HepG2 (cell line): ENCODE data around the gene ORM1. TPM values are rescaled to one million over a fixed set of nuclear protein-coding genes. Genes with fewer than 3 reads are reported as not detected.

ENCODE experiments used
- ATAC-seq: fragments of 200-7000 bp; cut with Tn5 transposase; 3 replicates; pipeline ENCODE4 v1.9.1; 2020; ENCODE audit warnings: mild to moderate bottlenecking, moderate library complexity
- BruUV-seq: library from RNA; stranded (reverse); fragments of 400-500 nt; replicated peaks from 2 replicates; lab custom pipeline; 2021; lab: Mats Ljungman, UMichigan
- CTCF ChIA-PET: fragments of 300-600 bp; formaldehyde crosslinking; extraction: SDS; loops from one replicate; lab custom pipeline; 2021; ENCODE audit warnings: low total read pairs, inconsistent platforms, low intra/inter-chr PET ratio; lab: Yijun Ruan, JAX
- POLR2A ChIA-PET: fragments of 350-600 bp; sonication (Branson Sonifier 250); formaldehyde crosslinking; loops from one replicate; lab custom pipeline; 2020; ENCODE audit warnings: antibody characterized with exemption, inconsistent platforms; lab: Yijun Ruan, JAX
- DNase-seq: peaks from one replicate; pipeline ENCODE4 v3.0.0-alpha.2; 2015; ENCODE audit warnings: low spot score
- FAIRE-seq: peaks from 3 replicates; lab custom pipeline; 2011; peaks lifted over from hg19 to GRCh38; lab: Jason Lieb, UNC
- H2AFZ ChIP-seq: one replicate; pipeline ENCODE4 v1.6.1; 2011; ENCODE audit warnings: low read length, inconsistent platforms
- H3K27ac ChIP-seq: fragments of 300-600 bp; 3 replicates; pipeline ENCODE4 v1.8.0; 2011; ENCODE audit warnings: mixed run types, mild to moderate bottlenecking, mixed read lengths, low read length, inconsistent platforms; ENCODE audit not compliant: insufficient read depth; ENCODE audit errors: extremely low read length
- H3K27me3 ChIP-seq, 2 experiments: fragments of 200-600 bp in 1 of 2; 2 replicates in 1 of 2; 3 replicates in 1 of 2; pipeline versions ENCODE4 v1.6.0 to v1.8.0; 2011; ENCODE audit warnings: low read length in 2 of 2, mild to moderate bottlenecking in 2 of 2, moderate library complexity in 2 of 2, inconsistent platforms in 1 of 2; ENCODE audit not compliant: insufficient read depth in 2 of 2, control insufficient read depth in 1 of 2
- H3K36me3 ChIP-seq, 2 experiments: fragments of 200-600 bp in 1 of 2; replicated peaks in 1 of 2; 2 replicates in 1 of 2; 3 replicates in 1 of 2; pipeline versions ENCODE4 v1.5.1 to v1.8.0; 2011; ENCODE audit warnings: low read length in 2 of 2, inconsistent platforms in 1 of 2; ENCODE audit not compliant: insufficient read depth in 2 of 2, control insufficient read depth in 1 of 2
- H3K4me1 ChIP-seq: 2 replicates; pipeline ENCODE4 v1.5.1; 2012; ENCODE audit warnings: low read length, inconsistent platforms; ENCODE audit not compliant: insufficient read depth
- H3K4me2 ChIP-seq: 2 replicates; pipeline ENCODE4 v1.6.0; 2011; ENCODE audit warnings: low read depth, low read length, inconsistent platforms
- H3K4me3 ChIP-seq, 3 experiments: fragments of 200-600 bp in 1 of 3; sonication (generic), shearing (Covaris generic) in 1 of 3; replicated peaks in 1 of 3; 2 replicates each; pipeline ENCODE4 v1.5.1; 2011 to 2016; ENCODE audit warnings: low read length in 3 of 3, inconsistent platforms in 2 of 3, low read depth in 2 of 3, mild to moderate bottlenecking in 2 of 3, control low read depth in 1 of 3, mixed read lengths in 1 of 3; ENCODE audit not compliant: insufficient read depth in 1 of 3
- H3K79me2 ChIP-seq: one replicate; pipeline ENCODE4 v1.6.1; 2011; ENCODE audit warnings: low read length, inconsistent platforms; ENCODE audit not compliant: insufficient read depth
- H3K9ac ChIP-seq: 2 replicates; pipeline ENCODE4 v1.6.0; 2011; ENCODE audit warnings: mild to moderate bottlenecking, low read depth, low read length, inconsistent platforms; ENCODE audit not compliant: insufficient read depth
- H3K9me3 ChIP-seq: 2 replicates; pipeline ENCODE4 v1.5.1; 2012; ENCODE audit warnings: mild to moderate bottlenecking, low read length
- H4K20me1 ChIP-seq: 2 replicates; pipeline ENCODE4 v1.6.0; 2011; ENCODE audit warnings: inconsistent platforms, mild to moderate bottlenecking, low read length, moderate library complexity; ENCODE audit not compliant: insufficient read depth
- TFE3 ChIP-seq: IDR thresholded peaks from 2 replicates; pipeline ENCODE4 v1.6.1; 2016
- ZXDC ChIP-seq: sonication (generic); formaldehyde crosslinking; IDR thresholded peaks from 2 replicates; pipeline ENCODE4 v1.5.0; 2020; ENCODE audit warnings: mild to moderate bottlenecking, missing genetic modification reagents
- WGBS: methylation state at CpG from one replicate; pipeline ENCODE4 v1.1.6; 2017; ENCODE audit warnings: low lambda C conversion rate; 5-methylcytosine and 5-hydroxymethylcytosine counted together
- in situ Hi-C: cut with HindIII; loops from 2 replicates; pipeline ENCODE4 v1.10.0; 2017; ENCODE audit warnings: low pct_unique_long_range_greater_than_20kb; ENCODE audit not compliant: extremely low pct_ligation_motif_present
- intact Hi-C: fragments of 100-400 bp; cut with micrococcal nuclease; formaldehyde crosslinking; loops from one replicate; pipeline ENCODE4 v1.10.0; 2022; ENCODE audit not compliant: unreplicated experiment
- polyA plus RNA-seq, 8 experiments: library from polyadenylated mRNA; depleted of rRNA in 3 of 8; stranded (reverse) in 7 of 8; unstranded in 1 of 8; fragments of >200 nt; fragmentation: Illumina TruSeq in 4 of 8; extraction: Trizol in 4 of 8; gene quantifications; 2 replicates each; pipeline versions ENCODE4 v1.2.1 to v1.2.3, GENCODE V29; 2011 to 2016; ENCODE audit warnings: low read depth in 4 of 8, missing spikeins in 1 of 8, mixed read lengths in 1 of 8; ENCODE audit not compliant: insufficient read depth in 1 of 8
- total RNA-seq, 5 experiments: library from RNA; depleted of rRNA; stranded (reverse); fragments of >200 nt; fragmentation: Illumina TruSeq; extraction: Trizol; gene quantifications; 2 replicates each; pipeline ENCODE4 v1.2.3, GENCODE V29; 2016; ENCODE audit warnings: low read depth in 1 of 5

Gene ORM1
- total and polyA plus RNA-seq, 2 of the 13 experiments (the other 11 are each of a cell fraction or from before 2014, with no cell fraction given) = 699 to 1,180 TPM

- no peak for TF ChIP-seq ZXDC (CRISPR knock-in tag)
Measured at GRCh38 chr9:114287001-114287762, 35.7 kb upstream of the ORM1 start (continued).

GRCh38 chr9:114287763-114288192 is 35.1 kb upstream of the ORM1 start:
- H3K27me3 ChIP-seq = no peaks in the 10 kb centered on the region
- TF ChIP-seq TFE3 (CRISPR knock-in tag) = no peak
- H3K4me1 ChIP-seq = no peaks in the 10 kb centered on the region
- 97% methylated on average over 11 of the region's 15 CpGs for WGBS
- BruUV-seq = no TSS peak
- no peak overlapping the region for H3K4me3 ChIP-seq
- in situ Hi-C loops = no loop called here
- CTCF ChIA-PET = no interaction called here
- intact Hi-C loops = no loop called here
- H3K79me2 ChIP-seq = no peaks in the 10 kb centered on the region
- H4K20me1 ChIP-seq = no peaks in the 10 kb centered on the region
- no peak overlapping the region for H3K27ac ChIP-seq
- H2AFZ ChIP-seq = no peak overlapping the region
- no peak for ATAC-seq
- FAIRE-seq = no peak
- H3K9me3 ChIP-seq = no peaks in the 10 kb centered on the region
- DNase-seq = no peak
- POLR2A ChIA-PET = interaction anchor here (1.4 kb wide), 1 partner anchor 205 kb away, joined by 3 read pairs; no protein-coding TSS in a partner anchor
- H3K4me2 ChIP-seq = no peak overlapping the region
- peaks cover 51 to 80% of the 10 kb centered on the region in 2 experiments for H3K36me3 ChIP-seq
- no peak overlapping the region for H3K9ac ChIP-seq
